Karpas-422 (cell line): ENCODE measurements around the gene DENND1B. TPM values are rescaled to one million over a fixed set of nuclear protein-coding genes. Genes with fewer than 3 reads are reported as not detected.

Source experiments
- DNase-seq: peaks from one replicate; pipeline ENCODE4 v3.0.0-alpha.2; 2015
- H2AFZ ChIP-seq: fragments of 200-600 bp; sonication (generic); 2 replicates; pipeline ENCODE4 v1.6.1; 2014; ENCODE audit warnings: antibody characterized with exemption, low read length, mixed read lengths
- H3K27ac ChIP-seq: fragments of 200-600 bp; sonication (generic); 2 replicates; pipeline ENCODE4 v1.5.1; 2014; ENCODE audit warnings: mild to moderate bottlenecking, low read length, moderate library complexity
- H3K27me3 ChIP-seq: fragments of 200-600 bp; sonication (generic); 2 replicates; pipeline ENCODE4 v1.6.1; 2014; ENCODE audit warnings: low read length, mixed read lengths
- H3K36me3 ChIP-seq: fragments of 200-600 bp; sonication (generic); 2 replicates; pipeline ENCODE4 v1.6.1; 2014; ENCODE audit warnings: low read length, mixed read lengths; ENCODE audit not compliant: insufficient read depth
- H3K4me1 ChIP-seq: fragments of 200-600 bp; sonication (generic); 2 replicates; pipeline ENCODE4 v1.6.1; 2014; ENCODE audit warnings: mild to moderate bottlenecking, low read length, mixed read lengths
- H3K4me2 ChIP-seq: fragments of 200-600 bp; sonication (generic); 2 replicates; pipeline ENCODE4 v1.6.1; 2014; ENCODE audit warnings: low read length, low read depth, mild to moderate bottlenecking; ENCODE audit not compliant: poor library complexity, severe bottlenecking
- H3K4me3 ChIP-seq: fragments of 200-600 bp; sonication (generic); 2 replicates; pipeline ENCODE4 v1.5.1; 2014; ENCODE audit warnings: mild to moderate bottlenecking, antibody characterized with exemption, low read length, mixed read lengths
- H3K79me2 ChIP-seq: fragments of 200-600 bp; sonication (generic); 2 replicates; pipeline ENCODE4 v1.6.1; 2014; ENCODE audit warnings: mild to moderate bottlenecking, low read length, mixed read lengths
- H3K9ac ChIP-seq: fragments of 200-600 bp; sonication (generic); 2 replicates; pipeline ENCODE4 v1.6.0; 2014; ENCODE audit warnings: low read length
- H3K9me2 ChIP-seq: fragments of 200-600 bp; sonication (generic), shearing (Covaris generic); replicated peaks from 2 replicates; pipeline ENCODE4 v1.6.0; 2014; ENCODE audit warnings: mild to moderate bottlenecking, low read length, moderate library complexity; ENCODE audit not compliant: insufficient read depth
- H3K9me3 ChIP-seq: fragments of 300-700, 200-600 bp; sonication (generic); 2 replicates; pipeline ENCODE4 v1.6.1; 2014; ENCODE audit warnings: low read length, mixed read lengths
- H4K20me1 ChIP-seq: fragments of 200-600 bp; sonication (generic); 2 replicates; pipeline ENCODE4 v1.6.1; 2014; ENCODE audit warnings: mild to moderate bottlenecking, antibody characterized with exemption, low read length, low read depth; ENCODE audit not compliant: insufficient read depth
- total RNA-seq: library from RNA; depleted of rRNA; stranded (reverse); fragments of >200 nt; shearing (Covaris generic); gene quantifications from 2 replicates; pipeline ENCODE4 v1.2.3, GENCODE V29; 2014; ENCODE audit warnings: low replicate concordance

DENND1B gene
- total RNA-seq, 1 experiment from 2014 or later: 36.0 TPM

- peaks cover 16% of the 10 kb centered on the region for H3K9me3 ChIP-seq
- no peak overlapping the region for H3K4me2 ChIP-seq
- H3K79me2 ChIP-seq: no peaks in the 10 kb centered on the region
- H3K4me3 ChIP-seq: no peak overlapping the region
- no peak for DNase-seq
- H3K27me3 ChIP-seq: no peaks in the 10 kb centered on the region
- H2AFZ ChIP-seq: no peak overlapping the region
- no peaks in the 10 kb centered on the region for H3K4me1 ChIP-seq
- no peak overlapping the region for H3K9ac ChIP-seq
- H3K9me2 ChIP-seq: no peaks in the 10 kb centered on the region
- H4K20me1 ChIP-seq: no peaks in the 10 kb centered on the region
- H3K36me3 ChIP-seq: peaks cover 12% of the 10 kb centered on the region; the same call in 1 of the 2 replicates
- H3K27ac ChIP-seq: no peak overlapping the region
These were observed 203.1 kb downstream of the DENND1B start for GRCh38 chr1:197572169-197572568.

- Histone ChIP-seq H3K9me3 (peaks cover 25% of the 10 kb centered on the region), H3K9ac (no peak overlapping the region), H3K27me3 (no peaks in the 10 kb centered on the region)
These were observed 207.8 kb downstream of the DENND1B start for GRCh38 chr1:197567442-197567841.

GRCh38 chr1:197561041-197561440 is 214.2 kb downstream of the DENND1B start:
- Histone ChIP-seq H3K4me1 (no peaks in the 10 kb centered on the region), H3K9me3 (no peaks in the 10 kb centered on the region), H3K9me2 (no peaks in the 10 kb centered on the region), H3K9ac (no peak overlapping the region), H3K79me2 (no peaks in the 10 kb centered on the region), H2AFZ (no peak overlapping the region), H3K36me3 (no peaks in the 10 kb centered on the region), H3K4me2 (no peak overlapping the region), H4K20me1 (no peaks in the 10 kb centered on the region), H3K27me3 (no peaks in the 10 kb centered on the region), H3K27ac (no peak overlapping the region), H3K4me3 (no peak overlapping the region)
- no peak for DNase-seq

More at GRCh38 chr1:197567442-197567841, 207.8 kb downstream of the DENND1B start:
- peaks cover 18% of the 10 kb centered on the region; the same call in 1 of the 2 replicates for H3K36me3 ChIP-seq
- no peak overlapping the region for H2AFZ ChIP-seq
- H3K9me2 ChIP-seq: no peaks in the 10 kb centered on the region
- H3K4me2 ChIP-seq: no peak overlapping the region
- H3K4me1 ChIP-seq: no peaks in the 10 kb centered on the region
- H3K4me3 ChIP-seq: no peak overlapping the region
- H3K79me2 ChIP-seq: no peaks in the 10 kb centered on the region
- H4K20me1 ChIP-seq: no peaks in the 10 kb centered on the region
- H3K27ac ChIP-seq: no peak overlapping the region
- no peak for DNase-seq

- H3K9me3 ChIP-seq: no peaks in the 10 kb centered on the region
- H3K79me2 ChIP-seq: no peaks in the 10 kb centered on the region
- no peaks in the 10 kb centered on the region for H3K9me2 ChIP-seq
- no peak overlapping the region for H3K4me2 ChIP-seq
- H3K4me1 ChIP-seq: no peaks in the 10 kb centered on the region
- no peaks in the 10 kb centered on the region for H3K27me3 ChIP-seq
- H3K9ac ChIP-seq: no peak overlapping the region
- H3K36me3 ChIP-seq: no peaks in the 10 kb centered on the region
- no peak overlapping the region for H2AFZ ChIP-seq
- DNase-seq: no peak
- H3K27ac ChIP-seq: no peak overlapping the region
- no peak overlapping the region for H3K4me3 ChIP-seq
- no peaks in the 10 kb centered on the region for H4K20me1 ChIP-seq
These were observed 215.6 kb downstream of the DENND1B start for GRCh38 chr1:197559655-197560054.

- Histone ChIP-seq H3K4me3 (no peak overlapping the region), H3K9me2 (no peaks in the 10 kb centered on the region), H3K79me2 (no peaks in the 10 kb centered on the region), H3K27me3 (no peaks in the 10 kb centered on the region), H3K4me2 (no peak overlapping the region), H4K20me1 (no peaks in the 10 kb centered on the region), H3K9me3 (no peaks in the 10 kb centered on the region), H3K27ac (no peak overlapping the region), H2AFZ (no peak overlapping the region), H3K36me3 (no peaks in the 10 kb centered on the region), H3K4me1 (no peaks in the 10 kb centered on the region), H3K9ac (no peak overlapping the region)
- DNase-seq: no peak
These were observed 216.0 kb downstream of the DENND1B start for GRCh38 chr1:197559244-197559643.

- H3K79me2 ChIP-seq: no peaks in the 10 kb centered on the region
- no peaks in the 10 kb centered on the region for H3K27me3 ChIP-seq
- H3K9ac ChIP-seq: no peak overlapping the region
- H3K4me3 ChIP-seq: no peak overlapping the region
- no peaks in the 10 kb centered on the region for H3K4me1 ChIP-seq
- no peaks in the 10 kb centered on the region for H3K36me3 ChIP-seq
- H3K4me2 ChIP-seq: no peak overlapping the region
- H2AFZ ChIP-seq: no peak overlapping the region
- no peak for DNase-seq
- no peak overlapping the region for H3K27ac ChIP-seq
- H3K9me3 ChIP-seq: no peaks in the 10 kb centered on the region
- H4K20me1 ChIP-seq: no peaks in the 10 kb centered on the region
- H3K9me2 ChIP-seq: no peaks in the 10 kb centered on the region
These were observed 218.0 kb downstream of the DENND1B start for GRCh38 chr1:197557302-197557701.

- no peak overlapping the region for H3K9ac ChIP-seq
- H3K27me3 ChIP-seq: no peaks in the 10 kb centered on the region
- no peaks in the 10 kb centered on the region for H4K20me1 ChIP-seq
These were observed 222.0 kb downstream of the DENND1B start for GRCh38 chr1:197553281-197553680.

GRCh38 chr1:197546989-197547388 is 228.3 kb downstream of the DENND1B start:
- Histone ChIP-seq H3K9me3 (no peaks in the 10 kb centered on the region), H3K4me1 (no peaks in the 10 kb centered on the region), H3K27ac (no peak overlapping the region), H3K9me2 (no peaks in the 10 kb centered on the region), H4K20me1 (no peaks in the 10 kb centered on the region), H3K27me3 (no peaks in the 10 kb centered on the region), H3K79me2 (no peaks in the 10 kb centered on the region), H3K9ac (no peak overlapping the region), H3K4me3 (no peak overlapping the region), H2AFZ (no peak overlapping the region), H3K4me2 (no peak overlapping the region), H3K36me3 (no peaks in the 10 kb centered on the region)
- DNase-seq: no peak

More at GRCh38 chr1:197553281-197553680, 222.0 kb downstream of the DENND1B start:
- Histone ChIP-seq H3K79me2 (no peaks in the 10 kb centered on the region), H3K4me1 (no peaks in the 10 kb centered on the region), H3K9me3 (no peaks in the 10 kb centered on the region), H2AFZ (no peak overlapping the region), H3K4me2 (no peak overlapping the region), H3K4me3 (no peak overlapping the region), H3K27ac (no peak overlapping the region), H3K36me3 (no peaks in the 10 kb centered on the region), H3K9me2 (no peaks in the 10 kb centered on the region)
- DNase-seq: no peak

GRCh38 chr1:197544553-197544952 is 230.7 kb downstream of the DENND1B start:
- H3K9ac ChIP-seq: no peak overlapping the region
- no peak overlapping the region for H2AFZ ChIP-seq
- no peaks in the 10 kb centered on the region for H3K36me3 ChIP-seq
- H3K4me1 ChIP-seq: no peaks in the 10 kb centered on the region
- H3K79me2 ChIP-seq: no peaks in the 10 kb centered on the region
- H3K9me2 ChIP-seq: no peaks in the 10 kb centered on the region
- no peak overlapping the region for H3K4me2 ChIP-seq
- H3K27ac ChIP-seq: no peak overlapping the region
- no peaks in the 10 kb centered on the region for H3K27me3 ChIP-seq
- H4K20me1 ChIP-seq: no peaks in the 10 kb centered on the region
- H3K9me3 ChIP-seq: no peaks in the 10 kb centered on the region
- H3K4me3 ChIP-seq: no peak overlapping the region
- no peak for DNase-seq
